Measurements from ENCODE around the gene ZNF662. TPM values are rescaled to one million over a fixed set of nuclear protein-coding genes. Genes with fewer than 3 reads are reported as not detected.
"Not testable (repeated sequence)": the region's sequence is repeated elsewhere in the genome, so short reads cannot be mapped to it uniquely, and the experiment has no call there.

Gene ZNF662
- total RNA-seq, 1 donor from 2014 or later: 2.7 TPM

DNA sequence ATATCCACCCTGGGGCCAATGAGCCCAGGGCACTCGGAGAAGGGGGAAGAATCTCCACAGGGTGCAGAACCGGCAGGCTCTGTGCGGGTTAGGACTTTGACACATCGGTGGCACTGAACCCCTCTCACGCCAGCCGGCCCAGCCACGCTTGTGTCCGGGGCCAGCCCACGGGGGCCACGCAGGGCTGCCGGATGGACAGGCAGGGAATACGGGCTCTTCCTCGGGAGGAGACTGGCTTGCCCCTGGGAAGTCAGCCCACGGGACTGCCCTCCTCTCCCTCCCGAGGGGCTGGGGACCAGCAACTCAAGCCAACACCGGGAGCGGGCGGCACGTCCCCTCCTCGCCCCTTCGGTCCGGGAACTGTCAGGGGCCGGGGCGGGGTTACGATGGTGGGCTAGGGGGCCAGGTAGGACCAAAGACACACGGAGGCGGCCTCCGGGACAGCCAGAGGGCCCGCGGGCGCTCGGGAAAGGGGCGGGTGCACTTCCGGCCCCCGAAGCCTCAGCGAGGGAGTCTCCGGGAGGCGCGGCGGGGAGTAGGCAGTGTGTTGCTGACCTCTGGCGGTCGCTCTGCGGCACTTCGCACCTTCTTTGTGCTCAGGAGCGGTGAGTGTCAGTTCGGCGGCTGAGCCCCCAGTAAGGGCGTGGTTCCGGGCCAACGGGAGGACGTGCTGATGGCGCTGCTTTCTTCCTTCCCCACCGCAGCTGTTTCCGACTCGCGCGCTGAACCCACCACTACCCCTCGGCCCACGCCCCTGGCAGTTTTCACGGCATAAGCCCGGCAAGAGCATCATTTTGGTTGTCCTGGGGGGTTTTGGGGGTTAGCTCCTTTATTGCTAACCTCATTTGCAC, 25.1 kb upstream of the ZNF662 start:
- Histone ChIP-seq H3K36me3 (no peaks in the 10 kb centered on the region), H3K4me3 (peak overlapping the region; percentile 74), H3K9me3 (replicated peaks) (no peaks in the 10 kb centered on the region), H3K4me1 (peaks cover 12% of the 10 kb centered on the region), H3K27ac (replicated peaks) (peak overlapping the region; percentile 43), H3K27me3 (ENCODE audit: low read depth) (peaks cover 17% of the 10 kb centered on the region)
- DNase-seq: peak; percentile 82
- TF ChIP-seq, protein P1, sequence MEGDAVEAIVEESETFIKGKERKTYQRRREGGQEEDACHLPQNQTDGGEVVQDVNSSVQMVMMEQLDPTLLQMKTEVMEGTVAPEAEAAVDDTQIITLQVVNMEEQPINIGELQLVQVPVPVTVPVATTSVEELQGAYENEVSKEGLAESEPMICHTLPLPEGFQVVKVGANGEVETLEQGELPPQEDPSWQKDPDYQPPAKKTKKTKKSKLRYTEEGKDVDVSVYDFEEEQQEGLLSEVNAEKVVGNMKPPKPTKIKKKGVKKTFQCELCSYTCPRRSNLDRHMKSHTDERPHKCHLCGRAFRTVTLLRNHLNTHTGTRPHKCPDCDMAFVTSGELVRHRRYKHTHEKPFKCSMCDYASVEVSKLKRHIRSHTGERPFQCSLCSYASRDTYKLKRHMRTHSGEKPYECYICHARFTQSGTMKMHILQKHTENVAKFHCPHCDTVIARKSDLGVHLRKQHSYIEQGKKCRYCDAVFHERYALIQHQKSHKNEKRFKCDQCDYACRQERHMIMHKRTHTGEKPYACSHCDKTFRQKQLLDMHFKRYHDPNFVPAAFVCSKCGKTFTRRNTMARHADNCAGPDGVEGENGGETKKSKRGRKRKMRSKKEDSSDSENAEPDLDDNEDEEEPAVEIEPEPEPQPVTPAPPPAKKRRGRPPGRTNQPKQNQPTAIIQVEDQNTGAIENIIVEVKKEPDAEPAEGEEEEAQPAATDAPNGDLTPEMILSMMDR (IDR thresholded peaks at IDR 0.05; ENCODE audit: borderline replicate concordance): peak; percentile 98
- intact Hi-C loops (cut with micrococcal nuclease): loop anchor here (5.0 kb wide), 1 partner anchor 99 kb away; no protein-coding TSS in a partner anchor

DNA sequence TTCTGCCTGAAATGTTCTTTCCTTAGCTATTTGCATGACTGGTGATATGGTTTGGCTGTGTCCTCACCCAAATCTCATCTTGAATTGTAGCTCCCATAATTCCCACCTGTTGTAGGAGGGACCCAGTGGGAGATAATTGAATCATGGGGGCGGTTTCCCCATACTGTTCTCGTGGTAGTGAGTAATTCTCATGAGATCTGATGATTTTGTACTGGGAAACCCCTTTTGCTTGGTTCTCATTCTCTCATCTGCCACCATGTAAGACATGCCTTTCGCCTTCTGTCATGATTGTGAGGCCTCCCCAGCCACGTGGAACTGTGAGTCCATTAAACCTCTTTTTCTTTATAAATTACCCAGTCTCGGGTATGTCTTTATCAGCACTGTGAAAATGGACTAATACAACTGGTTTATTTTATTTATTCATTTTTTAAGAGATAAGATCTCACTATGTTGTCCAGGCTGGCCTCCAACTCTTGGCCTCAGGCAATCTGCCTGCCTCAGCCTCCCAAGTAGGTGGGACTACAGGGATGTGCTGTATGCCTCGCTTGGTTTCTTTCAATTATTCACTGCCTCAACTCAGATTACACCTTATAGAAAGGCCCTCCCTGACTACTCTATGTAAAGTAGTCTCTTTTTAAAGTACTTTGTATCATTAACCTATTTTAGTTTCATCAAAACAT, 22.6 kb upstream of the ZNF662 start:
- DNase-seq; H3K9me3 ChIP-seq (replicated peaks); H3K36me3 ChIP-seq; H3K27ac ChIP-seq (replicated peaks); H3K4me3 ChIP-seq: not testable (repeated sequence)
- H3K27me3 ChIP-seq (ENCODE audit: low read depth): peaks cover 27% of the 10 kb centered on the region
- H3K4me1 ChIP-seq: peaks cover 12% of the 10 kb centered on the region
- intact Hi-C loops (cut with micrococcal nuclease): loop anchor here (5.0 kb wide), 1 partner anchor 101 kb away; no protein-coding TSS in a partner anchor

DNA sequence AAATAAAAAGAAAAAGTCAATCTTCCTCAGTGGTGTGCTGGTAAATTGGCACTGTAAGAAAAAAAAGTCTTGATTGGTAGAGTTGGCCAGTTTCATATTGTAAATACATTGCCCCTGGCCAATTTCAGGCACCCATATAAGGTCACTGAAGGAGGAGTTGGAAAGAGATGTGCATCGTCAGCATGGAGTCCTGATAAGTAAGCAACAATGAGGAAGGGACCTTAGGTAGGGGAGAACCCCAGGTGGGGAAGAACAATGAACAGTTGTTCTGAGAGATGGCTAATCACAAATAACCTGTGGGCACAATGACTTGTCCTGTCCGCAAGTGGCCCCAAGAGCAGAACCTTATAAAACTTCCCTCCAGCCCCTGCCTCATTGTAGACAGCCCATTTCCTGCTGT, 21.6 kb upstream of the ZNF662 start:
- H3K27ac ChIP-seq (replicated peaks): no peak overlapping the region
- H3K9me3 ChIP-seq (replicated peaks): no peaks in the 10 kb centered on the region
- peaks cover 12% of the 10 kb centered on the region for H3K4me1 ChIP-seq
- peaks cover 27% of the 10 kb centered on the region for H3K27me3 ChIP-seq (ENCODE audit: low read depth)
- intact Hi-C loops (cut with micrococcal nuclease): loop anchor here (5.0 kb wide), 1 partner anchor 102 kb away; no protein-coding TSS in a partner anchor
- DNase-seq: no peak
- no peaks in the 10 kb centered on the region for H3K36me3 ChIP-seq
- TF ChIP-seq, protein P1 (IDR thresholded peaks at IDR 0.05; ENCODE audit: borderline replicate concordance): no peak
- H3K4me3 ChIP-seq: no peak overlapping the region

DNA sequence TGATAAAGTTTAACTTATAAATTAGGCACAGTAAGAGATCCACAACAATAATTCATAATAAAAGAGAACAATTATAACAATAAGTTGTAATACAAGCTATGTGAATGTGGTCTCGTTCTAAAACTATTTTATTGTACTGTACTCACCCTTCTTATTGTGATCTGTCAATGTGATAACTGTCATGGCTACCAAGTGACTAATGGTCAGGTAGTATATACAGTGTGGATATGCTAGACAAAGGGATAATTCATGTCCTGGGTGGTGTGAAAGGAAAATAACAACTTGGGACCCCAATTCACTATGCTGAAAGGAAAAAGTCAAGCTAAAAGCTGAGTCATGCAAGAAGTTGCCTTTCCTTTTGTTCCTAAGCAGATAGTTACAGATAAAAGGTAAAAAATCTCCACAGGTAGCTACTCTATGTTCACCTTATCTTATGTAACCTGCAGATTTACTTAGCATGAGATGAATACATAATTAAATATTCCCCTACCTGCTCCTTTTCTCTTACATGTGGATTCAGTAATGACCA, 19.6 kb upstream of the ZNF662 start:
- H3K27ac ChIP-seq (replicated peaks): no peak overlapping the region
- peaks cover 27% of the 10 kb centered on the region for H3K27me3 ChIP-seq (ENCODE audit: low read depth)
- no peak overlapping the region for H3K4me3 ChIP-seq
- TF ChIP-seq, protein P1 (IDR thresholded peaks at IDR 0.05; ENCODE audit: borderline replicate concordance): no peak
- peaks cover 3% of the 10 kb centered on the region for H3K4me1 ChIP-seq
- intact Hi-C loops (cut with micrococcal nuclease): loop anchor here (5.0 kb wide), 1 partner anchor 59 kb away; no protein-coding TSS in a partner anchor
- H3K36me3 ChIP-seq: no peaks in the 10 kb centered on the region
- no peaks in the 10 kb centered on the region for H3K9me3 ChIP-seq (replicated peaks)
- no peak for DNase-seq

DNA sequence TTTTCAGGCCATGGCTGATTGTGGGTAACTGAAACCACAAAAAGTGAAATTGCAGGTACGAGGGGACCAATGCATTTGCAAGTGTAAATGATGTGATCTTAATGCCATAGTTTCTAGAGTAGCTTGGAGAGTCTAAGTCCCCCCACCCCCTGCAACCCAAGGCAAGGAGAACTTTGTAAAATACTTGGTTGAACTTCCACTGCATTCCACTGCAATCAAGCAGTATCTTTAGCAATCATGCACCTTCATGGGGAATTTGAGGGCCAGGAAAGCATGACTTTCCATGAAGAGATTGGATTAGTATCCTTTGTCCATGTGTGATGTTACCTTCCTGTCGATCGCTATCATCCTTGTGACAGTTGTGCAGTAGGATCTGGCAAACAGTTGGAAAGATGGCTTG, 18.9 kb upstream of the ZNF662 start:
- intact Hi-C loops (cut with micrococcal nuclease): loop anchor here (5.0 kb wide), 1 partner anchor 60 kb away; no protein-coding TSS in a partner anchor
- Histone ChIP-seq H3K9me3 (replicated peaks) (no peaks in the 10 kb centered on the region), H3K4me1 (no peaks in the 10 kb centered on the region), H3K27ac (replicated peaks) (no peak overlapping the region), H3K36me3 (no peaks in the 10 kb centered on the region), H3K27me3 (ENCODE audit: low read depth) (peaks cover 27% of the 10 kb centered on the region), H3K4me3 (no peak overlapping the region)
- TF ChIP-seq, protein P1 (IDR thresholded peaks at IDR 0.05; ENCODE audit: borderline replicate concordance): no peak
- DNase-seq: no peak
